ENCODE results near the gene BFSP2. TPM values are rescaled to one million over a fixed set of nuclear protein-coding genes. Genes with fewer than 3 reads are reported as not detected.
A peak's percentile ranks its signal among the peaks of the same experiment; 100 is the strongest.
"Not testable (repeated sequence)": the region's sequence is repeated elsewhere in the genome, so short reads cannot be mapped to it uniquely, and the experiment has no call there.

BFSP2 gene
- total RNA-seq, 3 donors from 2014 or later = not detected

DNA sequence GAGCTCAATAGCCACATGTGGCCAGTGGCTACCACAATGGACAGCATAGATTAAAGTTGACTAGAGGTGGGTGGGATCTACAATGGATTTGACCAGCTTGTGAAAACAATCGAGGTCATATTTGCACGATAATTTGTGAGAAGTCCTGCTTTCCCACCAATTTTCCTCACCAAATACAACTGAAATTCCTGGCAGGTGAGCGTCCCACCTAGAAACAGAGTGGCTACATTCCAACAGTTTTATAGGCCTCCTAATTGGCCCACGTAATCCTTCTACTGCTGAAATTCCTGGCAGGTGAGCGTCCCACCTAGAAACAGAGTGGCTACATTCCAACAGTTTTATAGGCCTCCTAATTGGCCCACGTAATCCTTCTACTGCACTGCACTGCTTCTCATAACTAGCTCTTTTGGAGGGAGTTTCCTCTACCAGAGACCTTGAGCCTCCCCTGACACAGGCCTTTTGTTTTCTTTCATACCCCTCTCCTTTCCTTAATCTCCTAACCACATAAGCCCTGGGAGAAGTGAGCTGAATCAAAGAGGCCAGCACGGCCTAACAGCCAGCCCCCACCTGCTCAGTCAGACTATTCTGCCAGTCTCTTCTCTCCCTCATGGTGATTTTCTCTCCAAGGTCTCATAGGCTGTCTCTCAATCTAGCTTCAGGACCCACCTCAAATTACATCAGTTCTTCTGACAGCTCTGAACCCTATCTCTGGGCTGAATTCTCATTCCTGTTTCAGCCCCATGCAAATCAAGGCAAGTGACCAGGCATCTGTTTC is 80.2 kb downstream of the BFSP2 start:
- ATAC-seq (no peak), DNase-seq (no peak)
- Mint-ChIP-seq H3K27me3 (ENCODE audit: low read depth) (no peaks in the 10 kb centered on the region), H3K9me3 (no peaks in the 10 kb centered on the region), H3K4me3 (no peak overlapping the region), H3K4me1 (ENCODE audit: low read depth) (peaks cover 33% of the 10 kb centered on the region), H3K36me3 (ENCODE audit: insufficient read depth) (no peaks in the 10 kb centered on the region)

DNA sequence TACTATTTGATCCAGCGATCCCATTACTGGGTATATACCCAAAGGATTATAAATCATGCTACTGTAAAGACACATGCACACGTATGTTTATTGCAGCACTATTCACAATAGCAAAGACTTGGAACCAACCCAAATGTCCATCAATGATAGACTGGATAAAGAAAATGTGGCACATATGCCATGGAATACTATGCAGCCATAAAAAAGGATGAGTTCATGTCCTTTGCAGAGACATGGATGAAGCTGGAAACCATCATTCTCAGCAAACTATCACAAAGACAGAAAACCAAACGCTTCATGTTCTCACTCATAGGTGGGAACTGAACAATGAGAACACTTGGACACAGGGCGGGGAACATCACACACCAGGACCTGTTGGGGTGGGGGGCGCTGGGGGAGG is 82.6 kb downstream of the BFSP2 start:
- not testable (repeated sequence) for H3K36me3 Mint-ChIP-seq (ENCODE audit: insufficient read depth); H3K9me3 Mint-ChIP-seq; H3K27me3 Mint-ChIP-seq (ENCODE audit: low read depth); DNase-seq; ATAC-seq; H3K4me3 Mint-ChIP-seq
- peaks cover 18% of the 10 kb centered on the region for H3K4me1 Mint-ChIP-seq (ENCODE audit: low read depth)

DNA sequence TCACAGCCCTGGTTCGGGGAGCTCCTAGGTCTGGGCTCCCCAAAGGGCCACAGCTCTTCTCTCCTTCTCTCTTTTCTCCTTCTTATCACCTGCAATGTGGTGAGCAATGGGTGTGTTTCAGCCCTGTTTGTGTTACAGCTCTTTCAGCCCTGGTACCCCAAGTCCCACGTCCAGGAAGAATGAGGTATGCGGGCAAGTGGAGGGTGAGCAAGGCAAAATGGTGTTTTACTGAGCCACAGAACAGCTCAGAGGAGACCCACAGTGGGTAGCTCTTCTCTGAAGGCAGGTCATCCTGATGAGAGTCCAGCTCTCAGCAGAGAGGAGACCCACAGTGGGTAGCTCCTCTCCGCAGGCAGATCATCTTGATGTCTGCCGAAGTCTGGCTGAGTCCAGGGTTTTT is 86.8 kb downstream of the BFSP2 start:
- ATAC-seq (no peak), DNase-seq (no peak)
- no peaks in the 10 kb centered on the region for H3K9me3 Mint-ChIP-seq
- H3K27me3 Mint-ChIP-seq (ENCODE audit: low read depth) = no peaks in the 10 kb centered on the region
- H3K4me3 Mint-ChIP-seq = no peak overlapping the region
- H3K4me1 Mint-ChIP-seq (ENCODE audit: low read depth) = peaks cover 35% of the 10 kb centered on the region
- no peaks in the 10 kb centered on the region for H3K36me3 Mint-ChIP-seq (ENCODE audit: insufficient read depth)

DNA sequence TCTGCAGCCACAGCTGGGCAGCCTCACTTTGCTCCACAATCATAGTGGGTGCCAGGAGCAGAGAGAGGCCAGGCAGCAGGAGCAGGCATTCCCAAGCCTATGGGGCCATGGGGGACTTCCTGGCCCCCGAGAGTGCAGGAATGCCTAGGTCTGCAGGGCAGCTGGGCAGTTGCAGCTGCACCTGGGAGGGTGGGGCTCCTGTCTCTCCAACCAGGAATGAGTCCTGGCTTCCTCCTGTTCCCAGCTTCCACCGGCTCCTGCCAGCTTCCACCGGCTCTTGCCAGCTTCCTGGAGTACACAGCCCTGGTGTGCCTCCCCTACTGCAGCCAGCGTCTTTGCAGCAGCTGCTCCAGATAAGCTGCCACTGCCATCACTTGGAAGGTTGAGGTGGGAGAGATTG is 87.3 kb downstream of the BFSP2 start:
- Mint-ChIP-seq H3K36me3 (ENCODE audit: insufficient read depth) (no peaks in the 10 kb centered on the region), H3K27me3 (ENCODE audit: low read depth) (no peaks in the 10 kb centered on the region), H3K4me1 (ENCODE audit: low read depth) (peaks cover 37% of the 10 kb centered on the region), H3K4me3 (no peak overlapping the region), H3K9me3 (no peaks in the 10 kb centered on the region)
- ATAC-seq = no peak
- no peak for DNase-seq

DNA sequence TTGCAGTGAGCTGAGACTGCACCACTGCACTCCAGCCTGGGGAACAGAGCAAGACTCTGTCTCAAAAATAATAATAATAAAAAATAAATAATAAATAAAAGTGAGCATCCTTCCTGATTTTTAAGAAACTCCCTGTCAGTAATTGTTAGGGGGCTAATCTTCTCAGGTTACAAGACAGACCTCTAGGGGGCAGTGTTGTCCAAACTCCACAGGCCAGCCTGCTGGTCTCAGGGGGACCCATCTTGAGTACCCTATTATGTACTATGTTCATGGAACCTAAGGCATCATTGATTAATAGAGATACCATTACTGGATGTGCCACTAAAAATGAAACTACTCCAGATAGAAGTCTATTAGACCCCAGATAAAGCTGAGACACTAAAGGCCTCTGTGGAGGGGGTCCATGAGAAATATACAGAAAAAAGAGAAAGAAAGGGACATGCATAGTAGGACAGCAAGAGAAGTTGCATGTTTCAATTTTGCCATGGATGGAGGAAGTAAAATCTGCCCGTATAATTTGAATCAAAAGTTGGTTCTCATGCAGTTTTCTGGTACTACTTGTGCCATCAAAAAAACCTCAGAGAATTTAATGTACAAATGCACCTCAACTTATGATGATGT is 88.2 kb downstream of the BFSP2 start:
- Mint-ChIP-seq H3K27me3 (ENCODE audit: low read depth) (no peaks in the 10 kb centered on the region), H3K9me3 (no peaks in the 10 kb centered on the region), H3K4me3 (no peak overlapping the region), H3K36me3 (ENCODE audit: insufficient read depth) (no peaks in the 10 kb centered on the region), H3K4me1 (ENCODE audit: low read depth) (peaks cover 45% of the 10 kb centered on the region)
- DNase-seq = peak; percentile 54
- no peak for ATAC-seq

DNA sequence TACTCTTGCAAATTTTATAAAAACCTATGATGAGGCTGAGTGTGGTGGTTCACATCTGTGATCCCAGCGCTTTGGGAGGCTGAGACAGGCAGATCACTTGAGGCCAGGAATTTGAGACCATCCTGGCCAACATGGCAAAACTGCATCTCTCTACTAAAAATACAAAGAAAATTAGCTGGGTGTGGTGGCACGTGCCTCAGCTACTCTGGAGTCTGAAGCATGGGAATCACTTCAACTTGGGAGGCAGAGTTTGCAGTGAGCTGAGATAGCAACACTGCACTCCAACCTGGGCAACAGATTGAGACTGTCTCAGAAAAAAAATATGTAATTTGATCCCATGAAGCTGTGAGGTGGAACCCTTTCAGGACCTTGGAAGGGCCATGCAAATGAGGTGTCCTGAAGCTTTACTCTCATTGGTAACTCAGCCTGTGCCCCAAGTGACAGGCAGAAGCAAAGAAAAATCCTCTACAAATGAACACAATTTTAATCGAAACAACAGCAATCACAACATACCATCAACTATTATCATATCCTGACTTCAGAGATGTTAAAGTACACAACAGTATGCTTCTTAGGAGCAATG is 89.0 kb downstream of the BFSP2 start:
- peaks cover 48% of the 10 kb centered on the region for H3K4me1 Mint-ChIP-seq (ENCODE audit: low read depth)
- no peaks in the 10 kb centered on the region for H3K36me3 Mint-ChIP-seq (ENCODE audit: insufficient read depth)
- H3K4me3 Mint-ChIP-seq = no peak overlapping the region
- DNase-seq (no peak), ATAC-seq (no peak)
- no peaks in the 10 kb centered on the region for H3K27me3 Mint-ChIP-seq (ENCODE audit: low read depth)
- no peaks in the 10 kb centered on the region for H3K9me3 Mint-ChIP-seq

DNA sequence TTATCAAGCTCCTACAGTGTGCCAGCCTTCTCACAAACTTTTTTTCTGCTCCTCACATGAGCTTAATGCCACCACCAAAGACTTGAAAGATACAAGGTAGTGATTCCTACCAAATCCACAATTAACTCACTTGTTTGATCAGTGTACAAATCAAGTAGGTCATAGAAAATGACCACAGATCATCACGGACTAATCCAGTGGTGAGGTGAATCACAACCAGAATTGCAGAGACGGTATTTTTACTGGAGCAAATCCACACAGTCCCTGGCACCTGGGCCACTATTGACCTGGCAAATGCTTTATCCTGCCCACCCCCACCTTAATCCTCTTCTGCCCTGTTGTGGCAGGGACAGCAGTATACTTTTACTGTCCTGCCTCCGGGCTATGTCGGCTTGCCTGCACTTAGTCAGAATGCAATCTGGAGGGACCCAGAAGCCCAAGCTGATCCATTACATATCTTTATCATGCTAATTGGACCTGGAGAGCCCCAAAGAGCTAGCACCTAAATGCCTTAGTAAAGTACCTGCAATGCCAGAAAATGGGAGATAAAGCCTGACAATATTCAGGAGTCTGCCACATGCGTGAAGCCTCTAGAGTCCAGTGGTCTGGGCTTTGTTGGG is 89.7 kb downstream of the BFSP2 start:
- peaks cover 48% of the 10 kb centered on the region for H3K4me1 Mint-ChIP-seq (ENCODE audit: low read depth)
- no peaks in the 10 kb centered on the region for H3K36me3 Mint-ChIP-seq (ENCODE audit: insufficient read depth)
- no peaks in the 10 kb centered on the region for H3K9me3 Mint-ChIP-seq
- DNase-seq (no peak), ATAC-seq (no peak)
- H3K27me3 Mint-ChIP-seq (ENCODE audit: low read depth) = no peaks in the 10 kb centered on the region
- H3K4me3 Mint-ChIP-seq = peak overlapping the region; percentile 42

DNA sequence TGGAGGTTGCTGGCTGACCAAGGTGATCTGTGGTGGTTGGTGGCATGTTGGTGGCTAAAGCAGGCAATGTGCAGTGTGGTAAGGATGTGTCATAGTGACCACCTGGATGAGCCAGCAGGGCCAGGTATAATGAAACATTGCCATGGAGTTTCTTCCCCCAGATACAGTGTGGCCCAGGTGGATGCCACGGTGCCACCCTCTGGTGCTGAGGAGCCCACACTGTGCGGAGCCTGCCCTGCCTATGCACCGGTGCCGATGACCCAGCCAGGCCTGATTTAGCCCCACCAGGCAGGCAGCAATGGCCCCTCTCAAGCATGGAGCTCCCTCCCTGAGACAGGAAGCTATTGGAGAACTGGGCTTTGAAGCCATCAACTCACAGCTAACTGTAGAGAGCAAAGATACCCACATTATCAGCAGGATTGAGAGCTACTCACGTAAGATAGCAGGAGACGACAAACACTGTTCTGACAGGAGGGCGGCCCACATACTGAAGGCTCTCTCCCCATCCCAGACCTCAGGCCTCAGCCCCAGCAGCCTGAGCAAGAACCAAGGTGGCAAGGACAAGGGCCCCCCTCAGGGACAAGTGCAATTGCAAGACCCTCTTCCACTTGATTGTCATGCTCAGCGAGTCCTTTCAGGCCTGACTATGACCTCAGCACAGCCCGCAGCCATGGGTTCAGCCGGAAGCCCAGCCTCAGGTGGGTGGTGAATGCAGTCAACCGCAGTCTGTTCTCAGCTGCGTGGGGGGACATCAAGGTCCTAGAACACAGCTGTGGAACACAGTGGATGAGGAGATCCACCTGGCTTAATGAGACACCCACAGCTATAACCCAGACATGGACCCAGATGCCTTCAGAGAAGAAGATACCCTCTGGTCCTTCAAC is 90.9 kb downstream of the BFSP2 start:
- Mint-ChIP-seq H3K9me3 (no peaks in the 10 kb centered on the region), H3K27me3 (ENCODE audit: low read depth) (no peaks in the 10 kb centered on the region), H3K36me3 (ENCODE audit: insufficient read depth) (no peaks in the 10 kb centered on the region), H3K4me1 (ENCODE audit: low read depth) (peaks cover 48% of the 10 kb centered on the region), H3K4me3 (peak overlapping the region; percentile 47)
- ATAC-seq (peak; percentile 84 to 85), DNase-seq (peak; percentile 61)

DNA sequence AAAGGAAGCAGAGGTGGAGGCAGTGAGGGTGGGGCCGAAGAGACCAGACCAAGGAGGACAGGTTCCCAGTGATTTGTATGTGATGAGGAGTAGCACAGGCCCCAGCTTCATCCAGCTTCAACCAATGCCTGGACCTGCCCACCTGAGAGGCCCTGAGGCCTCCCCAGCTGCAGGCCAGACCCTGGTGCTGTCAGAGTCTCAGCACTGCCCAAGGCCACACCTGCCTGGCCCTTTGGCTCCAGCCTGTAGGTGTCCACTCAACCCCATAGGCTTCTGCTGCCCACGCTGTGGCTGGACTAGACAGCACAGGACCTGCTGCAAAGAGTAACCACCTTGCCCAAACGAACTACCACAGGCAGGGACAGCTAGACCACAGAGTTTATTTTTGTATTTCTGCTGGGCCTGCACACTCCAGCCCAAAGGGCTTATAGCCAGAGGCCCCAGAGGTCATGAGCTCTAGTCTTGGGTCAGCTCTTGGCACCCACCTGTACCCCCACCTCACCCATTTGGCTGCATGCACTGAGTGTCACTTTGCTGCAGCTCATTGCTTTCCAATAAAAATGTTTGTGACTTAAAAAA is 91.7 kb downstream of the BFSP2 start:
- H3K4me3 Mint-ChIP-seq = peak overlapping the region; percentile 47
- no peaks in the 10 kb centered on the region for H3K9me3 Mint-ChIP-seq
- DNase-seq (no peak), ATAC-seq (no peak)
- H3K27me3 Mint-ChIP-seq (ENCODE audit: low read depth) = no peaks in the 10 kb centered on the region
- no peaks in the 10 kb centered on the region for H3K36me3 Mint-ChIP-seq (ENCODE audit: insufficient read depth)
- H3K4me1 Mint-ChIP-seq (ENCODE audit: low read depth) = peaks cover 48% of the 10 kb centered on the region

DNA sequence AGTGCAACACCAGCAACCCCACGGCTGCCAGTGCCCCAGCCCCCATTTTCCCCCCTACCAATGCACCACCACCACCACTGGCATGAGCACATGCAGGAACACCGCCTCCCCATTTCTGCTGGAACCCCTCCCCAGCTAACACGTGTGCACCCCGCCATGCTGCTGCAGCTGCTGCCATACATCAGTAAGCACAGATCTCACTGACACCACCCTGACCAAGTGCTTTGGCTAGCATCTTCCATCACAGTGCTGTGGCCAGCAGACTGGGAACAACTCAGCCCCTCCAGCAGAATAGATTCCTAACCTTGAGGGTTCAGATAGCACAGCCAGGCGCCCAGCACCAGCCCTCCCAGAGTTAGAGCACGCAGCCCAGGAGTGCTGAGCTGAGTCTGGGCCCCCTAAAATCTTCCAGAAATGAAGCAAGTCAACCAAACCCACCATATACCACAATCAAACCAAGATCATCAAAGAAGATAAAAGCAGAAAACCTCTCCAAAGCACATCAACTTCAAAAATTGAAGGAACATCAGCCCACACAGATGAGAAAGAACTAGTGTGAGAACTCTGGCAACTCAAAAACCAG is 92.4 kb downstream of the BFSP2 start:
- Mint-ChIP-seq H3K36me3 (ENCODE audit: insufficient read depth) (no peaks in the 10 kb centered on the region), H3K9me3 (no peaks in the 10 kb centered on the region), H3K4me1 (ENCODE audit: low read depth) (peaks cover 48% of the 10 kb centered on the region), H3K4me3 (peak overlapping the region; percentile 2), H3K27me3 (ENCODE audit: low read depth) (no peaks in the 10 kb centered on the region)
- DNase-seq = no peak
- peak; percentile 15 to 38 for ATAC-seq

DNA sequence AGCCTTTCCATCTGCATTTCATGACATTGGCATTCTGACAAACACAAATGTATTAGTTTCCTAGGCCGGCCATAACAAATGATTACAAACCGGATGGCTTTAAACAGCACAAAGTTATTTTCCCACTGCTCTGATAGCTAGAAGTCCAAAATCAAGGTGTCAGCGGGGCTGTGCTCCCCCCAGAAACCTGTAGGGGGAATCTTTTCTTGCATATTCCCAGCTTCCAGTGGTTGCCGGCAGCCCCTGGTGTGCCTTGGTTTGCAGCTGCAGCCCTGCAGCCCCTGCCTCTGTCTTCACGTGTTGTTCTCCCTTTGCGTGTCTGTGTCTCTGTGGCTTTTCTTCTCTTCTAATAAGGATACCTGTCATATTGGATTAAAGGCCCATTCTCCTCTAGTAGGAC is 94.6 kb downstream of the BFSP2 start:
- Mint-ChIP-seq H3K27me3 (ENCODE audit: low read depth) (no peaks in the 10 kb centered on the region), H3K36me3 (ENCODE audit: insufficient read depth) (no peaks in the 10 kb centered on the region), H3K4me1 (ENCODE audit: low read depth) (peaks cover 42% of the 10 kb centered on the region), H3K9me3 (no peaks in the 10 kb centered on the region), H3K4me3 (no peak overlapping the region)
- ATAC-seq (no peak), DNase-seq (no peak)

DNA sequence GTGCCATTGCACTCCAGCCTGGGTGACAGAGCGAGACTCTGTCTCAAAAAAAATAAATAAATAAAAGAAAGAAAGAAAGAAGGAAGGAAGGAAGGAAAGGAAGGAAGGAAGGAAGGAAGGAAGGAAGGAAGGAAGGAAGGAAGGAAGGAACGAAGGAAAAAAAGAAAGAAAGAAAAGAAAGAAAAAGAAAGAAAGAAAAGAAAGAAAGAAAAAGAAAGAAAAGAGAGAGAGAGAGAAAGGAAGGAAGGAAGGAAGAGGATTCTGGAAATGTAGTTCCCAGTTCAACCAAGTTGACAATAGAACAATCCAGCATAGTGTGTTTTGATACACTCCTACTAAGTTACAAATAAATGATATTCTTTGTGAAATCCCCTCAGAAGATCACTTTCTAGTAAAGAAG is 102.7 kb downstream of the BFSP2 start:
- H3K9me3 Mint-ChIP-seq; ATAC-seq; H3K4me3 Mint-ChIP-seq; H3K27me3 Mint-ChIP-seq (ENCODE audit: low read depth); DNase-seq; H3K36me3 Mint-ChIP-seq (ENCODE audit: insufficient read depth): not testable (repeated sequence)
- H3K4me1 Mint-ChIP-seq (ENCODE audit: low read depth) = peaks cover 20% of the 10 kb centered on the region

DNA sequence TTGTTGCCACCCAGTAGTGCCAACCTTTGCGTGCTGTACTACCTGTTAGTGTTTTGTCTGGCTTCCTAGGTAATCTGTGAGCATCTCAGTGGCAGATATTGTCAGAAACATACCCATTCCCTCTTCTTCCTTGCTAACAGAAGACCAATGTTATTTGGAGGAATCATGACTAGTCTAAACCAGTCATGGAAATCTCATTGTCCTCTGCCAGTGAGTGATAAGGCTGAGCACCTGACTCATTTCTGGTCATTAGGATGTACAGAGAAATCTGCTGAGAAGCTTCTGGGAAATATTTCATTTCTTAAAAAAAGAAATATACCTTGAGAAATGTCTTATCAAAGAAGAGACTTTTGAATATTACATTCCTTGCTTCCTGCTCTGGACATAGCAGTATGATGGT is 103.6 kb downstream of the BFSP2 start:
- no peak for ATAC-seq
- Mint-ChIP-seq H3K36me3 (ENCODE audit: insufficient read depth) (no peaks in the 10 kb centered on the region), H3K27me3 (ENCODE audit: low read depth) (no peaks in the 10 kb centered on the region), H3K4me1 (ENCODE audit: low read depth) (peaks cover 20% of the 10 kb centered on the region), H3K9me3 (no peaks in the 10 kb centered on the region), H3K4me3 (no peak overlapping the region)
- DNase-seq = no peak

All from activated T-cell treated with anti-CD3 and anti-CD28 coated beads, Interleukin-2, amount 50 U/mL, for 4 hours (primary cell).